Stomach (tissue), 4 donors: ENCODE data around the gene MS4A2.
"Not testable (repeated sequence)": the region's sequence is repeated elsewhere in the genome, so short reads cannot be mapped to it uniquely, and the experiment has no call there.

Experiments
- CTCF ChIP-seq, 7 experiments: fragments of 450-650 bp in 4 of 7; fragments of 200-600 bp in 3 of 7; sonication (generic) in 3 of 7; IDR thresholded peaks; one replicate each; pipeline ENCODE4 v1.5.1; 2016 to 2019; ENCODE audit warnings: antibody characterized with exemption in 7 of 7, control low read depth in 2 of 7, mild to moderate bottlenecking in 1 of 7
- POLR2A ChIP-seq, 4 donors: fragments of 450-650 bp; IDR thresholded peaks; one replicate each; pipeline ENCODE4 v1.6.1; 2016; ENCODE audit warnings: antibody characterized with exemption in 4 of 4, control low read depth in 2 of 4, mild to moderate bottlenecking in 1 of 4, moderate library complexity in 1 of 4
- POLR2AphosphoS5 ChIP-seq, 3 donors: sonication (generic); formaldehyde crosslinking; IDR thresholded peaks; one replicate each; pipeline ENCODE4 v1.6.1; 2016; ENCODE audit warnings: antibody characterized with exemption in 3 of 3

GRCh38 chr11:60050839-60051238 lies 37.6 kb upstream of the MS4A2 start:
- not testable (repeated sequence) for TF ChIP-seq CTCF, POLR2AphosphoS5, POLR2A (IDR thresholded peaks at IDR 0.05)
